DLD1 (cell line): ENCODE measurements around the gene CECR2.
"Not testable (repeated sequence)": the region's sequence is repeated elsewhere in the genome, so short reads cannot be mapped to it uniquely, and the experiment has no call there.

Experiments used
- in situ Hi-C: cut with HindIII; loops from 2 replicates; pipeline ENCODE4 v1.10.0; 2017; ENCODE audit warnings: low sequenced_read_pairs

CECR2 gene

DNA sequence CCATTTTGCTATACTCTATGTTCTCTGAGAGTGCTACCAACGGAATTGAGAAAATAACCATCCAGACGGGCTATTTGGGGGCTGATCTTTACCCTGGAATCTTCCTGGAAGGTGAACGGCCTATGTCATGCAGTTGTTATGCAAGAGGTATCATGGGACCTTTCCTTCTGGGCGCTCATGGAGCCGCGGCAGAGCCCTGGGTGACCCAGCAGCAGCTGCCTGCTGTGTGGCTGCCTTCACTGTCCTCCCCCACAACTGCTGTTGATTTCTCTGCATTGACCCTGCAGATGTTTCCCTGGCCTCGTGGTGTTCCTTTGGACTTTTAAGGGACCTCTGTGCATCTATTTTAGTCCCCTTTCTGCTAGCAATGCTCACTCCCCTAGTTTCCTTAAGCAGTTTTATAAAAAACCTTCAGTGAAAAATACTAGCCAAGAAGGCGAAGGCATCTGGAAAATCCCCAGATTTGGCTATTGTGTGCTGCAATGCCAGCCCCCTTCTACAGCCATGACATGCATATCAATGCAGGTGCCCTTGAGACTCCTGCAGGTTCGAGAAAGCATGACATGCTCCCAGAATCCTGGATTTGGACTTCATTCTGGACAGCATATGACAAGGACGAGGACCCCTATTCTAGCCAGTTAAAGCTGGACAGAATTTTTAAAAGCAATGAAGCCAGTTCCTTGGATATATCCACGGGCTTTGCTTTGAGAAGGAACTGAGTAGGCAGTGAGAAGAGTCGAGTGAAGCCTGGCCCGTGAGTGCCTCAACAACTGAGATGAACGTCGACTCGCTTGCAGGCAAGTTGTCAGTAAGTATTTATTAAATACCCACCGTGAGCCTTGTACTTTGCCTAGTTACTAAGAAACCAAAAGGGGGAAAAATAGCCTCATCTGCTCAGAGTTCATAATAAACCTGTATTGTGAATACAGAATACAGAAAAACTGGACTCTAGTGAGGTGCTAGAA lies 193.9 kb downstream of the CECR2 start, which contains the start of gene SLC25A18:
Gene SLC25A18, plus strand, starts transcription at position 593 of the 965 bp plus-strand sequence. CDS start 16,447 bp downstream, outside the sequence.
- in situ Hi-C loops = no loop called here

DNA sequence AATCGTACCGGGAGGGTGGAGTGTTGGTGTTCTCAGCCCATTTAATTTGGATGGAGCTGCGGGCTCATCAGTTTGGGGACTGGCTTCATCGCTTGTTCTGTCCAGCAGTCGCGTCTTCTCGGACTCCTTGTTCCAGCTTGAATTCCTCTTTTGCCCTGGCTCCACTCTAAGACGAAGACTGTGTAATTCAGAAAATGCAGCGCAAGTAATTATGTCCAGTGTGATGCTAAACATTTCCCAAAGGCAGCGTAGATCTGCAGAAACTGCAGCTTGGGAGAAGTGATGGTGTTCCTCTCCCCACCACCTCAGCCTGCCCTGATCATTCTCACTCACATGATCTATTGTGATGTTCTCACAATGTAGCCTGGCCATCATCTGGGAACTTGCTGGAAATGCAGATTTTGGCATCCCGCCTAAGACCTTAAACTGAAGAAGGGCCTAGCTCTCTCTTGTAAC lies 194.7 kb downstream of the CECR2 start:
- in situ Hi-C loops = no loop called here

DNA sequence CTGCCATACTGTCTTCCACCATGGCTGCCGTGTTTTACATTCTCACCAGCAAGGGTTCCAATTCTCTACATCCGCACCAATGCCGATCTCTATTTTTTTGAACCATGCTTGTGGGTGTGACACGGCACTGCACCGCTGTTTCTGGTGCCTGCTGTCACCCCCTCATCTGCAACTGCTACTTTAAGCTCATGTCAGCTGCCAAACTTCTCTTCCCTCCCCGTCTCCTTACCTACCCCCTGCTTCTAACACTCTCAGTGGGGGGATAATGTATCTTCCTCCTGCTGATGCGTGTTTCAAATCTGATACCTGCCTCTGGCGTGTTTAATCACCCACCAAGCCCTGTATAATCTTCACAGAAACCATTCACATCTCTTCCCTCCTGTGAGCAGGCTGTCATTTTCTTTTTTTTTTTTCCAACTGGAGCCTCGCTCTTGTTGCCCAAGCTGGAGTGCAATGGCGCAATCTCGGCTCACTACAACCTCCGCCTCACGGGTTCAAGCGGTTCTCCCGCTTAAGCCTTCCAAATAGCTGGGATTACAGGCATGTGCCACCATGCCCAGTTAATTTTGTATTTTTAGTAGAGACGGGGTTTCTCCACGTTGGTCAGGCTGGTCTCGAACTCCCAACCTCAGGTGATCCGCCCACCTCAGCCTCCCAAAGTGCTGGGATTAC lies 196.9 kb downstream of the CECR2 start:
- in situ Hi-C loops = not testable (repeated sequence)

DNA sequence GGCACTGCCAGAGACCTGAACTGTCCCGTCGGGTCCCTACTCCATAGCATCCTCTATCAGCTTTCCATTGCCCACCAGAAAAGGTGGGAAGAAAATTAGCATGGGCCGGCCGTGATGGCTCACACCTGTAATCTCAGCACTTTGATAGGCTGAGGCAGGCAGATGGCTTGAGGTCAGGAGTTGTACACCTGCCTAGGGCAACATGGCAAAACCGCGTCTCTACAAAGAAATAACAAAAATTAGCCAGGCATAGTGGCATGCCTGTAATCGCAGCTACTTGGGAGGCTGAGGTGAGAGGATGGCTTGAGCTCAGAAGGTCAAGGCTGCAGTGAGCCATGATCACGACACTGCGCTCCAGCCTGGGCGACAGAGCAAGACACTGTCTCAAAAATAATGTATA lies 197.5 kb downstream of the CECR2 start:
- in situ Hi-C loops = no loop called here

DNA sequence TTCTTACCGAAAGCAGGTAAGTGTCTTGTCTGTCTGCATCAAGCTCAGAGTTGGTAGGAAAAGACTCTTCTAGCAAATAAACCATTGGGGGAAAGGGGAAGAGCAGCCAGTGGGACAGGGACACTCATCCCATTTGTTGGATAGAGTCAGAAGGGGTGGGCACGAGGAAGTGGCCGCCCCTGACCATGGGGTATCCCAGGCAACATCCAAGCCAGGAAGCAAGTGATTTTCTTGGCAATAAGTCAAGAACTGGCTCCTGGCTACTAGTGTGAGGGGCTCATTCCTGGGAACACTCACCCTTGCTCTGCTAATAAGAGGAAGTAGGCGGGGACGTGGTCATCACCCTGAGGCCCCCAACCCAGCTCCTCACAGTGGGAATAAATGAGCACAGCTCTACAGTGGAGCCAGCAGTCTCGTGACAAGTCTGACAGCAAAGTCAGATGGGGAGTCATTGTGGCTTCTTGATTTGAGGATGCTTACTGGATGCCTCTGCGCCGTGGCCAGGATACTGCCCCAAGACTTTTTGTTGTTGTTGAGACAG lies 200.8 kb downstream of the CECR2 start:
- in situ Hi-C loops = no loop called here

DNA sequence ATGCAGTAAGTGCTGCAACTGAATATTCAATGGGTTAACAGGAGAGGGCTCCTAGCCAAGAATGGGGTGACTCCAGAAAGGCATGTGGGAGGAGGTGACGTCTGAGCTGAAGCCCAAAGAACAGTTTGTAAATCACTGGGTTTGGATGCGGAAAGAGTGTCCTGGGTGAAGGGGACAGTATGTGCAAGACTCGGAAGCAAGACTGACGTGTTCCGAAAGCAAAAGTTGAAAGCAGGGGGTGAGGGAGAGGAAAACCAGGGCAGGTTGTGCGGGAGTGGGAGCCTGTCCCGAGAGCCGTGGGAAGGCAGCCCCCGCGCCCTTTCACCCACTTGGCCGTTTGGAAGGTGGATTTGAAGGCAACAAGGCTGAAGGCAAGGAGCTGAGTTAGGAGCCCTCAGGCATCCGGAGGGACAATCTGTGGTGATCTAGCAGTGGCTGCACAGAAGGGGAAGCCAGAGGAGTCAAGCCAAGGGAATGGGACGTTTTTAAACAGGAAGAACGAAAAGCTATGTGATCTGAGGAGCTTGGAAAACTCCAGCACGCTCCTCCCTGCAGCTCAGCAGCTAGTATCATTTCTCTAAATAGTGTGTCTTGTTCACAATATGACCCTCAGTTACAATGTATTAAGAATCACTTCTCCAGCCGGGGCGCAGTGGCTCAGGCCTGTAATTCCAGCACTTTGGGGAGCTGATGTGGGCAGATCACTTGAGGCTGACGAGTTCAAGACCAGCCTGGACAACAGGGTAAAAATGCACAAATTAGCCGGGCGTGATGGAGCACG lies 201.8 kb downstream of the CECR2 start:
- in situ Hi-C loops = no loop called here

DNA sequence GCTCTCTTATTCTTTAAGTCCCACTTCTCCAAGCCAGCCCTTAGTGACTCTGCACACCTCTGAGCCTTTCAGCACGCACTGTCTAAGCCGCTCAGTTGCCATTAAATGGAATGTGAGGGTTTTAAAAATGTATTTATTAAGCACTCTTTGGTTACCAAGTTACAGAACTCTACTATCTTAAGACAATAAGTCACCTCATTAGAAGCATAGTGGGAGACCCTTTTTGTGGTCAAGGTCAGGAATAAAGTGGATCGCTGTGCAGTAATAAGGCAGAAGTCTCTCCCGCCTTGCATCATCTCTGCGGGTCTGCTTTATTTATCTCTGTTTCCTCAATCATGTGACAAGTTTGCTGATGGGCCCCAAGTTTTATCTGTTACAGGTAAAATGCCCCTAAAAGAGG lies 205.9 kb downstream of the CECR2 start:
- in situ Hi-C loops = no loop called here

DNA sequence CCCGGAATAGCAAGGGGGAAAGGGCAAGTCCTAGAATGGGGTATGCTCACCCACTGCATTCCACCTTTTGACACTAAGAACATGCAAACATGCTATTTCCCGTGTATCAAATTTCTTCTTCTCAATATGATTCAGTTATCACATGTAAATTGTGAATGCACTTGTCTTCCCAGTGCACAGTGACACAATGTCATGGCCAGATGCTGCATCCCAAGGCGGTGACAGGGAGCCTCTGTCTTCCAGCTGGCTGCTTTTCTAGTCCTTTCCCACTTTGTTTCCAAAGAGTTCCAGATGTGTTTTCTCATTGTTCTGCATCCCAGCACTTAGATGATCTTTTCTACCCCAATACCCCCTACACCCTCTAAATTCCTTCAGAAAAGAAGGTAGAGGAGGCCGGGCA lies 206.4 kb downstream of the CECR2 start:
- in situ Hi-C loops = no loop called here

DNA sequence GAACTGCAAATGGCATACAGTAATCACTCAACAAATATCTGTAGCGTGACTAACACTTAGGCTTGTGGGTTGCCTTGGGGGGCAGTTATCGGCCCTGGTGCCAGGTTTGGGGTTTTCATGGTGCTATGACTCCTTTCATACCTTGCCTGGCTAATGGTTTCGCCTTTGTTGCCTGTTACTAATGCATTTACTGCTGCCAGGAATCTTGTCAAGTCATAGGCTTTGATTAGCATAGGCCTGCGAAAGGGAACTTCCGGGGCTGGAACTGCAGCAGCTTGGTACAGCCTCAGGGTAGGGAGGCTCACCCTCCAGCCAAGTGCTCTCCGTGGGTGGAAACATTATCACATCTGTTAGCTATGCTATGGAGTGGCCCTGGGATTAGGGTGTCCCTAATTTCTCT lies 207.2 kb downstream of the CECR2 start:
- in situ Hi-C loops = no loop called here

DNA sequence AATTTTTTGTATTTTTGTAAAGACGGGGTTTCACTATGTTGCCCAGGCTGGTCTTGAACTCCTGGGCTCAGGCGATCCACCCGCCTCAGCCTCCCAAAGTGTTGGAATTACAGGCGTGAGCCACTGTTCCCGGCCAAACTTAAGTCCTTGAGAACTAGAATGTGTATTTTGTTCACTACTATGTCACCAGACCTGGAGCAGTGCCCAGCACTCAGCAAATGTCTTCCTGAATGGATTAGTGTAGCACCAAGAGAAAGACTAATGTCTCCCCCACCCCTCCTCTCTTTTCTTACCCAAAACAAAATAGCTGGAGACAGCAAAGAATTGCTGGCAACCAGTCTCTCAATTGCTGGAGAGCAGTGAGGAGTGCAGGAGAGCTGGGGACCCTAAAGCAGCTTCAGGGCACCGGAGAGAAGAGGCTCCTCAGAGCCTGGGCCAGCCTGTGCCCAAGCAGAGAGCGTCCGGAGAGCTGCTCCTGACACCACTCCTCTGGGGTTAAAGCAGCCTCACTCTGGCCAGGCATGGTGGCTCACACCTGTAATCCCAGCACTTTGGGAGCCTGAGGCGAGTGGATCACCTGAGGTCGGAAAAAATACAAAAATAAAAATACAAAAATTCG lies 209.0 kb downstream of the CECR2 start:
- in situ Hi-C loops = no loop called here

DNA sequence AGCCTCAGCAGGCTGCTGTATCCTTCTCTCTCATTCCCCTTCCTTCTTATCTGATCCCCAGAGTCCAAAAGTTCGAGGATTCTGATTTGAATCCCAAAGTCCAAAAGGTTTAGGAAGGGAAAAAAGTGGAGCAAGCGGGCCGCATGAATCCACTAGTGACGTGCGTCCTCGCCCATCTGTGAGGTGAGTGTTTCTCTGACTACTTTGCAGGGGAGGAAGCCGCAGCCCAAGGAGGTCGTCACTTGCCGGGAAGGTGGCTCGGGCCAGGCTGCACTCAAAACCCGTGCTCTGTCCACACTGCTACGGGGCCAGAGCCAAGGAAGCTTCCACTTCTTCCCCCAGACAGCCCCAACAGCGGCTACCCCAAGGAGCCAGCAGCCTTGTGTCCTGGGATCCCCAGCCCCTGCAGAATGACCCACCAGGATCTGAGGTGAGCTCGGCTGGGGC lies 210.3 kb downstream of the CECR2 start:
- in situ Hi-C loops = no loop called here

DNA sequence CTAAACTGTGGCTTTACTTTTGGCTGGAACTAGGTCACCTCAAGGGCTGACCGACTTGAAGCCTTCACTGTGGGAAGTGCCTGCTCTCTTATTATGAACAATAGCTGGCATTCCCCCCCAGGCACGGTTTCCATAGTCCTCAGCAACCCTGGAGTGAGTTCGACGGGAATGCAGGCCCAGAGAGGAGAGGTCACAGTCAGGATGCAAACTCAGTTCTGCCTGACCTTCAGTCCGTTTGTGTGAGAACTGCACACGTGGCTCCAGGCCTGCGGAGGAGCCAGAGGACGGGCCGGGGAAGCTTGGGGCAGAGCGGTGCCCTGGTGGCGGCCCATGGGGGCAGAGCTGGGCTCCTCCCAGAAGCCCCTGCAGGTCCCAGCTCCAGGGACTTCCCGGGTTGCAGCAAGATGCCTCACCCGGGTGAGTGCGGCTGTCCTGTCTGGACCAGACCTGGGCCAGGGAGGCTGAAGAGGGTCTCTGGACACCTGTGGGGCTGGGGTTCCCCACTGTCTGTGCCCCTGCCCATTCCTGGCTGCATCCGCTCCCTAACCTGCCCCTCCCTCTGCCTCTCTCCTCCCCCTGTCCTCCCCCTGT lies 211.3 kb downstream of the CECR2 start:
- in situ Hi-C loops = no loop called here

DNA sequence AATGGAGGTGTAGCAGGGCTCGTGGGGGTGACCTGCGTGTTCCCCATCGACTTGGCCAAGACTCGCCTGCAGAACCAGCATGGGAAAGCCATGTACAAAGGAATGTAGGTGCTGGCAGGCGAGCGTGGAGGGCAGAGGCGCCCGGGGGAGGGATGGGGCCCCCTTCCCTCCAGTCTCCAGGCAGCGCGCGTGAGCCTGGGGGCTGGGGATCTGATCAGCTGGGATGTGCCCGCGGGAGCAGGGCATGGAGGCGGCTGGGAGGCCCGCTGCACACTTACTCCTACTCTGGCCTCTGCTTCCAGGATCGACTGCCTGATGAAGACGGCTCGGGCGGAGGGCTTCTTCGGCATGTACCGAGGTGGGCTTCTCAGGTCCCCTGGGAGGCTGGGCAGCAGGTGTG lies 211.8 kb downstream of the CECR2 start:
- in situ Hi-C loops = no loop called here

DNA sequence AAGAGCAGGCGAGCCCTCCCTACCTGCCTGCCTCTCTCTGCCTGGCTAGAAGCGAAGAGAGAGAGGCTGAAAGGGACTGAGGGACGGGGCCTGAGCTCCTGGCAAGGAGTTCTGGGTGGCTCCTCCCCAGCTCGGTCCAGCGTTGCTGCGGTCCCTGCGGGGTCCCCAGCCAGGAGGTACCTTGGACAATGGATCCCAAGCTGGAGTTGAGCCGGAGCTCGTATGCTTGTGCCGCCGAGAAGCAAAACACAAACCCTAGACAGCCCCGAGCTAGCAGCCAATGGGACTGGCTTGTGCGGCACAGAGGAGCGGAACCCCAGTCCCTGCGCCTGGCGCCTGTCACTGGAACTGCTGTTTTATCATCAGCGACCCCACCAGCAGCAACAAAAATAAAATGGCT lies 212.4 kb downstream of the CECR2 start:
- in situ Hi-C loops = no loop called here

DNA sequence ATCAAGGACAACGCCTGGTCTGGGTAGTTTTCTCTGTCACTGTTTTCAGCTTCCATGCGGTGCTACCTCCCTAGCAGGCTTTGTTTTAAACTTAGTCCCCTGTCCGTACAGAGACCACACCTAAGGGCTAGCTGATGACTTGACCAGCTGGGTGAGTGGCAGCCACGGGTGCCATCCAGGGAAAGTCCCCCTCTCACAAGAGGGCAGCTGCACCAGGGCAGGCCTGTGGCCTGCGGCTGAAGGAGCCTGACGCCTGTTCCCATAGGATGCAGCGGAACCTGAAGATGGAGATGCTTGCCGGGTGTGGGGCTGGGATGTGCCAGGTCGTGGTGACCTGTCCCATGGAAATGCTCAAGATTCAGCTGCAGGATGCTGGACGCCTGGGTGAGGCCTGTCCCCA lies 213.9 kb downstream of the CECR2 start:
- in situ Hi-C loops = no loop called here

DNA sequence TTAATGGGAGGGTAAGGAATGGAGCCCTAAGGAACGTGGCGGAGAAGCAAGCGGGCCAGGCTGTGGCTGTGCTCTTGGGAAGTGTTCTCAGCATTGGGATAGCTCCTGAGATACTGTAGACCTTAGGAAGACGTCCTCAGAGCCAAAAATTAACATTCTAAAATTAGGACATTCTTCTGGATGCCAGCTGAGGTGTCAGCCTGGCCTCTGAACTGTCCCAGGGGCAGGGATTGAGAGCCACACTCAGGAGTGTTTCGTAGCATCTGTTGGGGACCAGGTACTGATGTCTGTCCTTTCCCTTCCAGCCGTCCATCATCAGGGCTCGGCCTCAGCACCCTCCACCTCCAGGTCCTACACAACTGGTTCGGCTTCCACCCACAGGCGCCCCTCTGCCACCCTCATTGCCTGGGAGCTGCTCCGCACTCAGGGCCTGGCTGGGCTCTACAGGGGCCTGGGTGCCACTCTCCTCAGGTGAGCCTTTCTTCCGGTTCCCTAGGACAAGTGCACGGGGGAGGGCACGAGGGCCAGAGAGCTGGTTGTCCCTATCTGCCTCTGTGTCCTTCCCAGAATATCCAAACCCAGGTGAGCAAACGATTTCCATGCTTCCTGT lies 217.7 kb downstream of the CECR2 start:
- in situ Hi-C loops = no loop called here

DNA sequence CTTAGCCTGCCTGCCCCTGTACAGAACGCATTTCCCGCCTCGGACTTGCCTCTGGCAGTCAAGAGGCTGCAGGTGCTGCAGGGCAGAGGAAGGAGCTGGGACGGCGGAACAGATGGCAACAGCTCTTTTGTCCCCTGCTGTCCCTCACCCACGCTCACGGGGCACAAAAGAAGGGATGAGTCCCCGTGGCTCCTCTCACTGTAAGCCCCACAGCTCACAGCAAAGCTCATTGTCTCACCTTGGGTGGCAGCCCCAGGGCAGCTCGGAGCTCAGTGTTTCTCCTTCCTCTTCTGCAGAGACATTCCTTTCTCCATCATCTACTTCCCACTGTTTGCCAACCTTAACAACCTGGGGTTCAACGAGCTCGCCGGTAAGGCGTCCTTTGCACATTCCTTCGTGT lies 218.4 kb downstream of the CECR2 start:
- in situ Hi-C loops = no loop called here

DNA sequence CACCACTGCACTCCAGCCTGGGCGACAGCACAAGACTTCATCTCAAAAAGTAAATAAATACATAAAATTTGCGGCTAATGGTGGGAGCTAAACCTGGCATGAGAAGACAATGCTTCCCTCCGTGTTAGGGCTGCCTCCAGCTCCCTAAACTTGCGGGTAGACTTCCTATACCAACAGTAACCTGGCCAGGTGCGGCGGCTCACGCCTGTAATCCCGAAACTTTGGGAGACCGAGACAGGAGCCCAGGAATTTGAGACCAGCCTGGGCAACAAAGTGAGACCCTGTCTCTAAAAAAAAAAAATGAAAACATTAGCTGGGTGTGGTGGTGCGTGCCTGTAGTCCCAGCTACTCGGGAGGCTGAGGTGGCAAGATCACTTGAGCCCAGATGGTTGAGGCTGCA lies 219.3 kb downstream of the CECR2 start:
- in situ Hi-C loops = no loop called here

DNA sequence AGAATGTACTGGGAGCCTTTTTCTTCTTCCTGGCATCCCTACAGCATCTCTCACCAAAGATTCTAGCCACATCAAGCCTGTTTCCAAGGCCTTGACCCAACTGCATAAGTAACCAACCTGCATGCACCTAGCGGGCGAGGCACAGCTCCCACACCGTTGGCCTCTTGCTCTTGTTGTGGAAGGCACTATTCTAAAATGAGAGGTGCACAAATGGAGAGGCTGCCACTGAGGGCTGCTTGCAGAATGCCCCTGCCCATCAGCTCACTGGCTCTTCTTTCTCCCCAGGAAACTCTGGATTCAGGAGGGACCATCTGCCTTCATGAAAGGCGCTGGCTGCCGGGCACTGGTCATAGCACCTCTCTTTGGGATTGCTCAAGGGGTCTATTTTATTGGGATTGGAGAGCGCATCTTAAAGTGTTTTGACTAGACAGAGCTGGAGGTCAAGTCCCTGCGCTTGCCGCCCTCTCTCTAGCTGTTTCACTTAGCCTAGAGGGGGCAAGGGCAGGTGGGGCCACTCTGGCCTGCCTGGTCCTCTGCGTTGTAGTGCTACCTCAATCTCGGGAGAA lies 220.6 kb downstream of the CECR2 start:
- in situ Hi-C loops = no loop called here
